ENCODE data around the gene PRKN. TPM values are rescaled to one million over a fixed set of nuclear protein-coding genes. Genes with fewer than 3 reads are reported as not detected.

PRKN gene
- total RNA-seq, 4 donors from 2014 or later: 6.3 to 11.9 (median 9.5) TPM

DNA sequence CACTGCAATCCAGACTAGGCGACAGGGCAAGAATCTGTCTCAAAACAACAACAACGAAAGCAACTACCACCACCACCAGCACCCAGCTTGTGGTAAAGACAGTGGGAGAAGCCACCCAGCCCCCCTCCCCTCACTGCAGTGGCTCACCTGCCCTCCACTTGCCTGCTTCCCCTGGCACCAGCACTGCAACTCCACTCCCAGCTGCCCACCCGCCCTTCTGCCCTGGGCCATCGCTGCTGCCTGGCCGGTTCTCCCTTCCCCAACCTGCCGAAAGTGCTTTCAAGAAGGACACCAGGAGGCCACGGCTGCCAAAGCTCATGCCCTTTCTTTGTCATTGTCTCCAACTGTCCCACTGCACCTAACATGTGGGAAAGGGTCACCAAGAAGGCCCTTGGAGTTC is 1359.1 kb downstream of the PRKN start:
- WGBS, 2 donors: 85 to 88% methylated on average over 7 of the region's 7 CpGs
- intact Hi-C loops (cut with DNase I; ENCODE audit: low total_unique reads): loop anchor here (10.0 kb wide), 1 partner anchor 234 kb away; no protein-coding TSS in a partner anchor
- no peak for TF ChIP-seq POLR2A (IDR thresholded peaks at IDR 0.05)
- TF ChIP-seq, protein P1, sequence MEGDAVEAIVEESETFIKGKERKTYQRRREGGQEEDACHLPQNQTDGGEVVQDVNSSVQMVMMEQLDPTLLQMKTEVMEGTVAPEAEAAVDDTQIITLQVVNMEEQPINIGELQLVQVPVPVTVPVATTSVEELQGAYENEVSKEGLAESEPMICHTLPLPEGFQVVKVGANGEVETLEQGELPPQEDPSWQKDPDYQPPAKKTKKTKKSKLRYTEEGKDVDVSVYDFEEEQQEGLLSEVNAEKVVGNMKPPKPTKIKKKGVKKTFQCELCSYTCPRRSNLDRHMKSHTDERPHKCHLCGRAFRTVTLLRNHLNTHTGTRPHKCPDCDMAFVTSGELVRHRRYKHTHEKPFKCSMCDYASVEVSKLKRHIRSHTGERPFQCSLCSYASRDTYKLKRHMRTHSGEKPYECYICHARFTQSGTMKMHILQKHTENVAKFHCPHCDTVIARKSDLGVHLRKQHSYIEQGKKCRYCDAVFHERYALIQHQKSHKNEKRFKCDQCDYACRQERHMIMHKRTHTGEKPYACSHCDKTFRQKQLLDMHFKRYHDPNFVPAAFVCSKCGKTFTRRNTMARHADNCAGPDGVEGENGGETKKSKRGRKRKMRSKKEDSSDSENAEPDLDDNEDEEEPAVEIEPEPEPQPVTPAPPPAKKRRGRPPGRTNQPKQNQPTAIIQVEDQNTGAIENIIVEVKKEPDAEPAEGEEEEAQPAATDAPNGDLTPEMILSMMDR (IDR thresholded peaks at IDR 0.05): no peak
- H3K4me3 ChIP-seq (ENCODE audit: low read depth, poor library complexity, severe bottlenecking): no peak overlapping the region
- no peak for DNase-seq (ENCODE audit: low spot score in 2 of 2)

DNA sequence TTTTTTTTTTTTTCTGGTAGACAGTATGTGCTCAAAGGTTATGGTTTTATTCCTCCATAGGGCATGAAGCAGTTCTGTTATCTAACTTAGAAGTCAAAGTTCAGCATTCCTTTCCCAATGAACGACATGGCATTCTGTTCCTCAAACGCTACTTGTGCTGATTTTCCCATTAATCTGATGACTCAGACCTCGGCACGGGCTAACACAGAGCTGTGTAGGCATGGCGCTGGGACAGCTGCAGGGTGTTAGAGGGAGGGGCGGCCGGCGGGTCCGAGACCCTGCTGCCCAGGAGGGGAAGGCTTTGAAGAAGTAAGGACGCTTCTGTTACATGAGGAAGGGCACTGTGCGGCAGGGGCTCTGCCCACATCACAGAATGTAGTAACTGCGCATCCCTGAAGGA is 1360.1 kb downstream of the PRKN start:
- intact Hi-C loops (cut with DNase I; ENCODE audit: low total_unique reads): loop anchor here (10.0 kb wide), 1 partner anchor 233 kb away; no protein-coding TSS in a partner anchor
- WGBS, 2 donors: 80 to 85% methylated on average over 12 of the region's 12 CpGs
- no peak overlapping the region for H3K4me3 ChIP-seq (ENCODE audit: low read depth, poor library complexity, severe bottlenecking)
- DNase-seq (ENCODE audit: low spot score in 2 of 2): no peak
- TF ChIP-seq, protein P1 (IDR thresholded peaks at IDR 0.05): no peak
- TF ChIP-seq POLR2A (IDR thresholded peaks at IDR 0.05): no peak

DNA sequence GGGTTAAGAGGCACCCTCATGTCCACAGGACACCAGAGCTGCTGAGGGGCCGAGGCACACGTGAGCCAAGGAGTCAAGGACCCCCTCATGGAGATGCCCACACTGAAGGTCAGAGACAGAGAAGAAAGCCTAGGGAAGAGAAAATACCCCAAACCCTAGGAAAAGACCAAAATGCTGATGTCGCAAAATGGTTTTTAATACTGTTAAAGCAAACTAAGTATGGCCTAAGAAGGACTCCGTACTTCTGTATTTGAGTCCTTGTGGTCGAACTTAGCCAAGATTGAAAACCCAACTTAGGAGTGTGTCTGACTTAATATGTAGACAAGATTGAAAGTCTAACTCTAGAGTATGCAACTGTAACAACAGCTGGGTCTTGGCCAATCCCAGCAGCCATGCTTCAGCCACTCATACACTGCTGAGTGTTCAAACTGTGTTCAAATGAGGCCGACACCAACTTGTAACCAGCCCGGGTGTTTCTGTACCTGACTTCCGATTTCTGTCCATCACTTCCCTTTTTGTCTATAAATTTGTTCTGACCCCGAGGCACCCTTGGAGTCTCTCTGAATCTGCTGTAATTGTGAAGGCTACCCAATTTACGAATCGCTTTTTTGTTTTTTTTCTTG is 1361.2 kb downstream of the PRKN start:
- no peak for TF ChIP-seq POLR2A (IDR thresholded peaks at IDR 0.05)
- TF ChIP-seq, protein P1 (IDR thresholded peaks at IDR 0.05): no peak
- no peak for DNase-seq (ENCODE audit: low spot score in 2 of 2)
- WGBS, 2 donors: 92% methylated on average over 11 of the region's 11 CpGs
- no peak overlapping the region for H3K4me3 ChIP-seq (ENCODE audit: low read depth, poor library complexity, severe bottlenecking)
- intact Hi-C loops (cut with DNase I; ENCODE audit: low total_unique reads): loop anchor here (10.0 kb wide), 1 partner anchor 232 kb away; no protein-coding TSS in a partner anchor

DNA sequence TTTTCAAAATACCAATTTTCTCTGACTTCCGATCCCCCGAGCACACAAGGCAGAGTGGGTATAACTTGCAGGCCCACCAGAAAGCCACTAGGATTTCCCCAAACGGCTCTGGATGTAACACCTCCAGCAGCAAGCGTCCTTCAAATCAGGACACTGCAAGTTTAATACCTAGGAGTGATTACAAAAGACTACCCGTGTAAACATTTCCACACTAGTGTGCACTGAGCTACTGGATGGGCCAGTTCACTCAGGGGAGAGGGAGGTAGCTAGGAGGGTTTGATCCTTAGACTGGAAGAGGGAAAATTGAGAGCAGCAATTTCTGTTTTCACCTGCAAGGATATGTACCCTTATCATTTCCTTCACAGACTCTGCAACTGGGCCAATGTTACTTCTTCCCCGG is 1361.9 kb downstream of the PRKN start:
- 80 to 91% methylated on average over 6 of the region's 6 CpGs for WGBS, 2 donors
- TF ChIP-seq POLR2A (IDR thresholded peaks at IDR 0.05): no peak
- TF ChIP-seq, protein P1 (IDR thresholded peaks at IDR 0.05): no peak
- no peak overlapping the region for H3K4me3 ChIP-seq (ENCODE audit: low read depth, poor library complexity, severe bottlenecking)
- intact Hi-C loops (cut with DNase I; ENCODE audit: low total_unique reads): loop anchor here (10.0 kb wide), 1 partner anchor 231 kb away; no protein-coding TSS in a partner anchor
- no peak for DNase-seq (ENCODE audit: low spot score in 2 of 2)

DNA sequence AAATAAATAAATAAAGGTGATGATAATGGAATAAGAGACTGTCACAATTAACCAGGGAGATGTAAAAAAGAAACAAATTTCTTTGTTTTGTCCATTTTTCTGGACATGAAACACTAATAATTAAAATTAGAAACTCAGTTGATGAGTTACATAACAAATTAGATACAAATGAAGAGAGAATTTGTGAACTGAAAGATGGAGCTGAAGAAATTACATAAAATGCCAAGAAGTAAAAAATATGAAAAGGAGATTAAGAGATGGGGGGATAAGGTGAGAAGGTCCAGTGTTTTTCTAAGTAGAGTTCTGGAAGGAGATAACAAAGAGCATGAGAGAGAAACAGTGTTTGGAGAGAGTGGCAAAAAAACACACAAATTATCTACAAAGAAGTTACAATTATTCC is 1364.3 kb downstream of the PRKN start:
- DNase-seq (ENCODE audit: low spot score in 2 of 2): no peak
- TF ChIP-seq POLR2A (IDR thresholded peaks at IDR 0.05): no peak
- TF ChIP-seq, protein P1 (IDR thresholded peaks at IDR 0.05): no peak
- no peak overlapping the region for H3K4me3 ChIP-seq (ENCODE audit: low read depth, poor library complexity, severe bottlenecking)
- intact Hi-C loops (cut with DNase I; ENCODE audit: low total_unique reads): loop anchor here (10.0 kb wide), 1 partner anchor 228 kb away; no protein-coding TSS in a partner anchor
